Mesendoderm (in vitro differentiated cells): ENCODE measurements around the gene ATP9A.
A peak's percentile ranks its signal among the peaks of the same experiment; 100 is the strongest.

Source experiments
- DNase-seq: peaks from one replicate; pipeline ENCODE4 v3.0.0; 2013
- H2AK5ac ChIP-seq: 2 replicates; pipeline ENCODE4 v1.6.1; 2013; ENCODE audit warnings: low read length, inconsistent platforms
- H2BK120ac ChIP-seq: 2 replicates; pipeline ENCODE4 v1.6.1; 2013; ENCODE audit warnings: low read depth, mild to moderate bottlenecking, low read length, moderate library complexity, mixed read lengths
- H2BK15ac ChIP-seq: replicated peaks from 2 replicates; pipeline ENCODE4 v1.6.1; 2013; ENCODE audit warnings: low read depth, mild to moderate bottlenecking, moderate library complexity
- H2BK5ac ChIP-seq: 2 replicates; pipeline ENCODE4 v1.6.1; 2013; ENCODE audit warnings: low read length, inconsistent platforms
- H3K18ac ChIP-seq: 2 replicates; pipeline ENCODE4 v1.6.1; 2013; ENCODE audit warnings: mild to moderate bottlenecking, low read length, mixed read lengths
- H3K23ac ChIP-seq: one replicate; pipeline ENCODE4 v1.6.1; 2013; ENCODE audit warnings: low read length
- H3K27ac ChIP-seq: 2 replicates; pipeline ENCODE4 v1.5.1; 2013; ENCODE audit warnings: low read depth, mild to moderate bottlenecking, inconsistent platforms, low read length, moderate library complexity
- H3K27me3 ChIP-seq: 2 replicates; pipeline ENCODE4 v1.6.1; 2013; ENCODE audit warnings: low read length, control low read depth, mild to moderate bottlenecking, inconsistent platforms; ENCODE audit not compliant: insufficient read depth, poor library complexity
- H3K36me3 ChIP-seq: 2 replicates; pipeline ENCODE4 v1.6.1; 2013; ENCODE audit warnings: low read length, inconsistent platforms; ENCODE audit not compliant: control insufficient read depth, insufficient read depth
- H3K4ac ChIP-seq: one replicate; pipeline ENCODE4 v1.6.1; 2013; ENCODE audit warnings: low read depth, mild to moderate bottlenecking, low read length, moderate library complexity
- H3K4me1 ChIP-seq: 2 replicates; pipeline ENCODE4 v1.6.1; 2013; ENCODE audit warnings: low read depth, low read length, inconsistent platforms; ENCODE audit not compliant: control insufficient read depth
- H3K4me2 ChIP-seq: 2 replicates; pipeline ENCODE4 v1.6.1; 2013; ENCODE audit warnings: low read length
- H3K4me3 ChIP-seq: 2 replicates; pipeline ENCODE4 v1.5.1; 2013; ENCODE audit warnings: mild to moderate bottlenecking, low read length
- H3K56ac ChIP-seq: one replicate; pipeline ENCODE4 v1.6.1; 2013; ENCODE audit warnings: low read length
- H3K79me1 ChIP-seq: 2 replicates; pipeline ENCODE4 v1.6.1; 2013; ENCODE audit warnings: low read length, inconsistent platforms
- H3K79me2 ChIP-seq: 2 replicates; pipeline ENCODE4 v1.6.1; 2013; ENCODE audit warnings: mild to moderate bottlenecking, low read length; ENCODE audit not compliant: control insufficient read depth, insufficient read depth
- H3K9ac ChIP-seq: 2 replicates; pipeline ENCODE4 v1.6.1; 2013; ENCODE audit warnings: low read length, inconsistent platforms
- H4K5ac ChIP-seq: one replicate; pipeline ENCODE4 v1.6.1; 2013; ENCODE audit warnings: low read length
- H4K8ac ChIP-seq: one replicate; pipeline ENCODE4 v1.6.1; 2013; ENCODE audit warnings: low read depth, mild to moderate bottlenecking, control low read depth, low read length, moderate library complexity
- WGBS: extraction: QIAGEN DNeasy Blood & Tissue Kit; methylation state at CpG from one replicate; pipeline ENCODE4 v1.1.7; 2013; ENCODE audit warnings: low lambda C conversion rate, missing lambda C conversion rate; ENCODE audit not compliant: insufficient coverage; ENCODE audit errors: extremely low coverage; 5-methylcytosine and 5-hydroxymethylcytosine counted together

Gene ATP9A

GRCh38 chr20:51584737-51585136 is 183.5 kb downstream of the ATP9A start:
- Histone ChIP-seq H3K18ac (no peak overlapping the region), H3K56ac (no peak overlapping the region), H3K79me2 (no peaks in the 10 kb centered on the region), H3K79me1 (no peaks in the 10 kb centered on the region), H3K4me1 (no peaks in the 10 kb centered on the region), H3K27ac (no peak overlapping the region), H3K4me2 (no peak overlapping the region), H2AK5ac (no peak overlapping the region), H3K23ac (no peak overlapping the region), H3K9ac (no peak overlapping the region), H4K5ac (no peak overlapping the region), H3K4ac (no peak overlapping the region), H4K8ac (no peak overlapping the region), H2BK15ac (no peak overlapping the region), H2BK120ac (no peak overlapping the region), H2BK5ac (no peak overlapping the region), H3K36me3 (no peaks in the 10 kb centered on the region), H3K27me3 (no peaks in the 10 kb centered on the region), H3K4me3 (no peak overlapping the region)
- WGBS = no CpG with 5 or more reads among the region's 4 CpGs
- no peak for DNase-seq

- WGBS = no CpG with 5 or more reads among the region's 8 CpGs
- Histone ChIP-seq H3K23ac (no peak overlapping the region), H3K27ac (no peak overlapping the region), H2AK5ac (no peak overlapping the region), H4K8ac (no peak overlapping the region), H4K5ac (no peak overlapping the region), H2BK5ac (no peak overlapping the region), H3K4me3 (no peak overlapping the region), H2BK15ac (no peak overlapping the region), H3K9ac (no peak overlapping the region), H3K79me2 (no peaks in the 10 kb centered on the region), H3K4me2 (no peak overlapping the region), H3K18ac (no peak overlapping the region), H3K79me1 (no peaks in the 10 kb centered on the region), H3K27me3 (no peaks in the 10 kb centered on the region), H3K4ac (no peak overlapping the region), H3K36me3 (no peaks in the 10 kb centered on the region), H3K56ac (no peak overlapping the region), H3K4me1 (no peaks in the 10 kb centered on the region), H2BK120ac (no peak overlapping the region)
- no peak for DNase-seq
These were observed 184.1 kb downstream of the ATP9A start for GRCh38 chr20:51584116-51584515.

- no peaks in the 10 kb centered on the region for H3K4me1 ChIP-seq
- no CpG with 5 or more reads among the region's 14 CpGs for WGBS
- no peaks in the 10 kb centered on the region for H3K79me2 ChIP-seq
- H2BK120ac ChIP-seq = no peak overlapping the region
- H2AK5ac ChIP-seq = no peak overlapping the region
- no peaks in the 10 kb centered on the region for H3K36me3 ChIP-seq
- H3K56ac ChIP-seq = no peak overlapping the region
- H3K4me2 ChIP-seq = no peak overlapping the region
- no peak overlapping the region for H3K18ac ChIP-seq
- no peak overlapping the region for H2BK15ac ChIP-seq
- H3K27me3 ChIP-seq = no peaks in the 10 kb centered on the region
- no peak overlapping the region for H3K4ac ChIP-seq
- H3K9ac ChIP-seq = no peak overlapping the region
- DNase-seq = no peak
- H2BK5ac ChIP-seq = no peak overlapping the region
- no peaks in the 10 kb centered on the region for H3K79me1 ChIP-seq
- H4K5ac ChIP-seq = no peak overlapping the region
- H3K23ac ChIP-seq = no peak overlapping the region
- no peak overlapping the region for H3K27ac ChIP-seq
- H4K8ac ChIP-seq = no peak overlapping the region
- H3K4me3 ChIP-seq = no peak overlapping the region
These were observed 184.7 kb downstream of the ATP9A start for GRCh38 chr20:51583499-51583898.

GRCh38 chr20:51583073-51583472 is 185.1 kb downstream of the ATP9A start:
- Histone ChIP-seq H2BK15ac (no peak overlapping the region), H2BK120ac (no peak overlapping the region), H3K79me1 (no peaks in the 10 kb centered on the region), H3K27me3 (no peaks in the 10 kb centered on the region), H4K5ac (no peak overlapping the region), H3K56ac (no peak overlapping the region), H3K9ac (no peak overlapping the region), H2BK5ac (no peak overlapping the region), H3K4me2 (no peak overlapping the region), H3K4ac (no peak overlapping the region), H3K27ac (no peak overlapping the region), H3K4me3 (no peak overlapping the region), H2AK5ac (no peak overlapping the region), H4K8ac (no peak overlapping the region), H3K23ac (no peak overlapping the region), H3K18ac (no peak overlapping the region), H3K36me3 (no peaks in the 10 kb centered on the region), H3K79me2 (no peaks in the 10 kb centered on the region), H3K4me1 (no peaks in the 10 kb centered on the region)
- no peak for DNase-seq
- no CpG with 5 or more reads among the region's 13 CpGs for WGBS

- no peak overlapping the region for H2BK5ac ChIP-seq
- no peak overlapping the region for H3K9ac ChIP-seq
These were observed 186.6 kb downstream of the ATP9A start for GRCh38 chr20:51581571-51581970.

GRCh38 chr20:51579137-51579536 is 189.1 kb downstream of the ATP9A start:
- no peak overlapping the region for H3K18ac ChIP-seq
- no peak overlapping the region for H2BK5ac ChIP-seq
- H3K79me2 ChIP-seq = no peaks in the 10 kb centered on the region
- no peak overlapping the region for H2BK15ac ChIP-seq
- H3K23ac ChIP-seq = no peak overlapping the region
- H3K4ac ChIP-seq = no peak overlapping the region
- H3K27me3 ChIP-seq = no peaks in the 10 kb centered on the region
- no peaks in the 10 kb centered on the region for H3K79me1 ChIP-seq
- no peaks in the 10 kb centered on the region for H3K4me1 ChIP-seq
- H4K5ac ChIP-seq = no peak overlapping the region
- no peak for DNase-seq
- WGBS = no CpG with 5 or more reads among the region's 8 CpGs
- no peaks in the 10 kb centered on the region for H3K36me3 ChIP-seq
- no peak overlapping the region for H4K8ac ChIP-seq
- no peak overlapping the region for H3K27ac ChIP-seq
- H3K56ac ChIP-seq = peak overlapping the region; percentile 34
- H2BK120ac ChIP-seq = no peak overlapping the region
- no peak overlapping the region for H3K4me2 ChIP-seq
- H3K9ac ChIP-seq = no peak overlapping the region
- H2AK5ac ChIP-seq = no peak overlapping the region
- no peak overlapping the region for H3K4me3 ChIP-seq

More at GRCh38 chr20:51581571-51581970, 186.6 kb downstream of the ATP9A start:
- no peaks in the 10 kb centered on the region for H3K27me3 ChIP-seq
- no peak overlapping the region for H3K56ac ChIP-seq
- no peaks in the 10 kb centered on the region for H3K4me1 ChIP-seq
- H3K23ac ChIP-seq = no peak overlapping the region
- H2BK120ac ChIP-seq = no peak overlapping the region
- H2BK15ac ChIP-seq = no peak overlapping the region
- H4K8ac ChIP-seq = no peak overlapping the region
- no peak overlapping the region for H3K4me2 ChIP-seq
- no peak overlapping the region for H3K4me3 ChIP-seq
- H3K79me2 ChIP-seq = no peaks in the 10 kb centered on the region
- H2AK5ac ChIP-seq = no peak overlapping the region
- no peak overlapping the region for H3K27ac ChIP-seq
- H4K5ac ChIP-seq = no peak overlapping the region
- no peaks in the 10 kb centered on the region for H3K79me1 ChIP-seq
- no peak overlapping the region for H3K4ac ChIP-seq
- DNase-seq = no peak
- H3K36me3 ChIP-seq = no peaks in the 10 kb centered on the region
- H3K18ac ChIP-seq = no peak overlapping the region
